GM21576 (cell line): ENCODE measurements around the gene OPN1MW3.
"Not testable (repeated sequence)": the region's sequence is repeated elsewhere in the genome, so short reads cannot be mapped to it uniquely, and the experiment has no call there.

Source experiments
- ATAC-seq: cut with Tn5 transposase; IDR thresholded peaks from one replicate; pipeline ENCODE4 v1.9.1; 2021; ENCODE audit warnings: mild to moderate bottlenecking, moderate library complexity; ENCODE audit not compliant: unreplicated experiment

Gene OPN1MW3

DNA sequence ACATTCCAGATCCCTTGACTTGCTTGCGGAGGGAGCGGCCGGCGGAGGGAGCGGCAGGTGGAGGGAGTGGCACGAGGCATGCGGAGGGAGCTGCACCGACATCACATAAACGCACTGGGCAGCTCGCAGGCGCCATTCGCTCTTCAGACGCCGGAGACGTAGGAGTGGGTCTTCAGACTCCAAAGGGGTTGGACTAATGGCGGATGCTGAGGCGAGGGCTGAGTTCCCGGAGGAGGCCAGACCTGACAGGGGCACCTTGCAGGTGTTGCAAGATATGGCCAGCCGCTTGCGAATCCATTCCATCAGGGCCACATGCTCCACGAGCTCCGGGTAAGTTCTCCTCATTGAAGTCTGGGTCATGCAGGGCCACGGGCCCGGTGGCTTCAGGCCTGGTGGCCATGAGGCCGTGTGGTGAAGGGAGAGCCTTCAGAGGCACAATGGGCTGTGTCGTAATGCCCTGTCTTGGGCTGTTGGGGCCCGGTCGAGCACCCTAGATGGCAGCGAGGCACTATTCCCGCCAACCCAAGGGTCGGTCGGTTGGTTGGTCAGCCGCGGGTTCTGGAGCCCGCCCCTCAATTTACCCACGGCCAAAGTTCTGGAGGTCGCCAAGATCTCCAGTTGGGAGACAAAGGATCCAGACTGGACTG lies 38.4 kb downstream of the OPN1MW3 start, which contains the start of gene TKTL1:
Gene TKTL1, plus strand, starts transcription at position 132 of the 647 bp plus-strand sequence. Its CDS starts 65 bp downstream, at position 197.
- no peak for ATAC-seq

DNA sequence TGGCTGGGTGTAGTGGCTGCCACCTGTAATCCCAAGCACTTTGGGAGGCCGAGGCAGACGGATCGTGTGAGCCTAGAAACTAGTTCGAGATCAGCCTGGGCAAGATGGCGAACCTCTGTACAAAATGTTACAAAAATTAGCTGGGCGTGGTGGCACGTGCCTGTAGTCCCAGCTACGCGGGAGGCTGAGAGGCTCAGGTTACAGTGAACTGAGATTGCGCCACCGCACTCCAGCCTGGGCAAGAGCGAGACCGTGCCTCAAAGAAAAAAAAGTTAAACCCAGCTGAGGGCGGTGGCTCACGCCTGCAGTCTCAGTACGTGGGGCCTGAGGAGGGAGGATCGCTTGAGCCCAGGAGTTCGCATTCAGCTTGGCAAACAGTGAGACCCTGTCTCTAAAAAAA lies 39.3 kb downstream of the OPN1MW3 start:
- ATAC-seq = no peak

DNA sequence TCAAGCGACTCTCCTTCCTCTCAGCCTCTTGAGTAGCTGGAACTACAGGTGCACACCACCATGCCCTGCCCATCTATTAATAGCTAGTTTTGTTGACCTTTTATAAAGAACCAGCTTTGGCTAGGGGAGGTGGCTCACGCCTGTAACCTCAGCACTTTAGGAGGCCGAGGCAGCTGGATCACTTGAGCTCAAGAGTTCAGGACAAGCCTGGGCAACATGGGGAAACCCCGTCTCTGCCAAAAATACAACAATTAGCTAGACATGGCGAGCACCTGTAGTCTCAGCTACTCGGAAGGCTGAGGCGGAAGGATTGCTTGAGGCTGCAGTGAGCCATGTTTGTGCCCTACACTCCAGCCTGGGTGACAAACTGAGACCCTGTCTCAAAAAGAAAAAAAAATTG lies 40.9 kb downstream of the OPN1MW3 start:
- peak; percentile 62 for ATAC-seq

DNA sequence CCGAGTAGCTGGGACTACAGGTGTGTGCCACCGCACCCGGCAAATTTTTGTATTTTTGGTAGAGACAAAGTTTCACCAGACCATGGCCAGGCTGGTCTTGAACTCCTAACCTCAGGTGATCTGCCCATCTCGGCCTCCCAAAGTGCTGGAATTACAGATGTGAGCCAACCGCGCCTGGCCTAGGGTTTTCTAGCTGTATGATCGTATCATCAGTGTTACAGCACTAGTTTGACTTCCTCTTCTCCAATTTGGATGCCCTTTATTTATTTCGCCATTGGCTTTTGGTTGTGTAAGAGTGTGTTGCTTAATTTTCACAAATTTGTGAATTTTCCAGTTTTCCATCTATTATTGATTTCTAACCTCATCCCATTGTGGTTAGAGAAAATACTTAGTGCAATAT lies 43.4 kb downstream of the OPN1MW3 start:
- no peak for ATAC-seq

DNA sequence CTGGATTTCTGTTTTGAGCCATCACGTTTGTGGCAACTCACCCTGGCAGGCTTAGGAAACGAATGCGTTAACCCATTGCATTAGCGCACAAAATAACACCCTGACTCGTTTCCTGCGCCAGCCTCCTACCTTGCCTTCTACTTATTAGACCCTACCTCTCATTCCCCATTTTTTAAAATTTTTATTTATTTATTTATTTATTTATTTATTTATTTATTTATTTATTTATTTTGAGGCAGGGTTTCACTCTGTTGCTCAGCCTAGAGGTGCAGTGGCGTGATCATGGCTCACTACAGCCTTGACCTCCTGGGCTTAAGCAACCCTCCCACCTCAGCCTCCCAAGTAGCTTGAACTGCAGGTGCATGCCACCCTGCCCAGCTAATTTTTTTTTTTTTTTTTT lies 45.6 kb downstream of the OPN1MW3 start:
- not testable (repeated sequence) for ATAC-seq

DNA sequence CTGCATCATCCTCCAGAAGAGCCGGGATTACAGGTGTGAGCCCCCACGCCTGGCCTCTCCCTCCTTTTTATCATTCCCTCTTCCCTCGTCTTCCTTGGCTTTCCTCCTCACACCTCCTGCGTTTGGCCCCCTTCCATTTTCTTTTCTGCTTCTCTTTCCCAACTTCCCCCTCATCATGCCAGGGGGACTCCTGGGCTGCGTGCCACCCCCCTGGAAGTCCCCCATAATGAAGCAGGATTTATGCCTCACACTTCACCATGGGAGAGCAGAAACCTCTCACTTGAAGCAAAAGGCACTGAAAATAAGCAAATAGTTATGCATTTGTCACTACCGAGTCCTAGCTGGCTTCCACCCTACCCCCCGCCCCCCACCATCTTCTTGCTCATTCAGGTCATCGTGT lies 46.1 kb downstream of the OPN1MW3 start:
- ATAC-seq = no peak

DNA sequence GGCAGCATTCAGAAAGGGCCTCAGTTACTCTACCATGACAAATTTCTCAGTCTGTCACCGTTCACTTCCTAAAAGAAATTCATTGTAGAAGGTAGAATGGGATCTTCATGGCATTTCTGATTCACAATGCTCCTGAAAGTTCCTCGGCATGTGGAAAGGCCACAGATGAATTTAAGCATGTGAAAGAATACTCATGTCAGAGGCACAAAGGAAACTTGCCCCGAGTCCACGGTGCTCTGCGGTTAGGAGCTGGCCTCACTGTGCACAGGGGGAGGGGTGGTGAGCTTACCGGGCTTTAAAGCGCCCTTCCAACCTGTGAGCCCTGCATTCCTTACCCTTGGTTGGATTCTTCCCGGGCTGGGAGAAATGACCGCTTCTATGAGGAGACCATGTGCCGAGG lies 47.5 kb downstream of the OPN1MW3 start:
- ATAC-seq = no peak

DNA sequence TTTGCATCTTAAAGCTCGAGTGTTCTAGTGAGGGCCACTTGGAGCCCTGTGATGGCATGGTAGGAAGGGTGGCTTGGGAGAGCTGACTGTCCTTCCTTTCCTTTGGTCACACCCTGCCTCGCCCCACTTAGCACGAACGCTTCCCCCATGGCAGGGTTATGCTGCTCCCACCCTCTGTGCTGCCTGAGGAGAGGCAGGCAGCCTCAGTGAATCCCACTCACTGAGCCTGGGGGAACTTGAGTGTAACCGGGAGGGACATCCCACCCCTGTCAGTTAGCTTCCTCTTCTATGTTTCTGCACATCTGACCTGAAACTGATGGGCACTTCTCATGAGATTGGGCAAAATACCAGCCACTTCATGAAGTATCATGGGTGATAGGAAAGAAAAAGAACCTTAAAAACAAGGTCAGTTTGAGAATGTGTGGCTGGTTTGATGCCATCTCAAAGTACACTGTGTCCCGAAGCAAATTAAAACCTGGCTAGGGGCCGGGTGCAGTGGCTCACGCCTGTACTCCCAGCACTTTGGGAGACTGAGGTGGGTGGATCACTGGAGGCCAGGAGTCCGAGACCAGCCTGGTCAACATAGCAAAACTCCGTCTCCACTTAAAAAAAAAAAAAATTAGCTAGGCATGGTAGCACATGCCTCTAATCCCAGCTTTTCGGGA lies 48.3 kb downstream of the OPN1MW3 start:
- ATAC-seq = no peak

DNA sequence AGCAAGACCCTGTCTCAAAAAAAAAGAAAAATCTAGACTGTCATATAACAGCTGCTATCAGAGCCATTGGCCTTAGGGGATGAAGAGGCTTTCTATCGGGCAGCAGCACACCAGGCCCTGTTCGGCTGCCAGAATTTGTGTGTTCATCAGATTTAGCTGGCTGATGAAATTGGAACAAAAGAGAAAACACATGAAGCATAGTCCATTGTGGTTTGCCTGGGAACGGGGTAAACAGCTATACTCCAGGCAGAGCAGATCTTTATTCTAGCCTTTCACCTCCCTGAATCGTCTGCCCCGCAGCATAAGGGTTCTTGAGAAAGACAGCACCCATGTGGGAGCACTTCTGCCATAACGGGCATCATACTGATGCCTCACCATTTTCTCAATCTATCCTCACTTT lies 49.8 kb downstream of the OPN1MW3 start:
- no peak for ATAC-seq

DNA sequence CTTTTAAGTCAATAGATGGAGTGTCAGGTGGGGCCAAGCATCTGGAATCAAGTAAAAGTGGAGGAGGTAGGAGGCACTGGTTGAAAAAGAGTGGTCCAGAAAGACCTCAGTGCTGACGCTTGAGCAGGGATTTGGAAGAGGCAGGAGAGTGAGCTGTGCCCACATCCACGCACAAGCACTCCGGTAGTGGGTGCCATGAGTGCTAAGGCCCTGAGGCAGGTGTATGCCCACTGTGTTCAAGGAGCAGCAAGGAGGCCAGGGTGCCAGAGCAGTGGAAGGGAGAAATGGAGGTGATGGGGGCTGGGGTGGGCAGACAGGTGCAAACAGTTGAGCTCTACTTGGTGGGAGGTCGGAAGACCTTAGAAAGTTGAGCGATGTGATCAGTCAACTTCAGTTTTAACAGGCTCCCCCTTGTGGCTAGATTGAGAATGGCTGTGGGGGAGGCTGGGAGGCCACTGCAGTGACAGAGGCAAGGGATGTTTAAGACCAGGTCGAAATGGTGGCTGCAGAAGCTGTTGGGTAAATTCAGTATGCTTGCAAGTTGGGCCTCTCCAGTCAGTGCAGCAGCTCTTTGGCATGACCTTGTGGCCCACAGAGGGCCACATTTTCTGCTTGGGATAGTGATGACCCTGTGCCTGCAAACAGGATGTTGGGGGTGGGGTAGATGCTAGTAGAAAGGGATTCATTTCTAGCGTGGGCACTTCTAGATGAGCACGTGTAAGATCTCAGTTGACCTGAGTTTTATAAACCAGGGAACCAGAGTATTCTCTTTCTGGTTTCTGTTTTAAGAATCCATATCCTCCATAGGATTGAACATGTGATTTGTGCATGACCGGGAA lies 50.9 kb downstream of the OPN1MW3 start:
- peak; percentile 66 for ATAC-seq

DNA sequence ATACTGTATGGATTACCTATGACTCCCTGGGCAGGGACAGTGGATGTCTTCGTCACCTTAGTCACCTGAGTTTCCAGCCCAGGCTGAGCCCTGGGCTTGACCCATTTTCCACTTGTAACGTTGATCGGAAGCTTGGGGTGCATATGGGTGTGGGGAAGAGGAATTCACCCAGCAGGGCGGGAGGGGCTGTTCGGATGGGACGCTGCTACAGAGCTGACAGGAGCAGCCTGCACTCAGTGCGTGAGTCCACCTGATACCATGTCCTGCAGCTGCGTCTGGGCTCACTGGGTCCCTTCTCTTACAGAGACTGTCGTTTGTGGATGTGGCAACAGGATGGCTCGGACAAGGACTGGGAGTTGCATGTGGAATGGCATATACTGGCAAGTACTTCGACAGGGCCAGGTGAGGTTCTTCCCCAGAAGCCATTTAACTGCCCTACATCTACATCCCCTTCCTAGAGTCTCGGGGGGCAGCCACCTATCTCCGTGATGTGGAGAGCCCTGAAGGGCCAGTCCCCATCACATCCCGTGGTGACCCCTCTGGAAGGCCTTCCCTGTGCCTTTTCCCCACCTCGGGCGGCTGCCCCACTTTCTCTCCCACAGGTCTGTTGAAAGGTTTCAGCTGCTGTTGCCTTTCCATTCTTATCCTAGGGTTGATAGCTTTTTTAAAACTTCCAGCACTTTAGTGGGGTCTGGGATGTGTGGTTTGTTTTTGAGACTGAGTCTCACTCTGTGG lies 51.8 kb downstream of the OPN1MW3 start:
- no peak for ATAC-seq

DNA sequence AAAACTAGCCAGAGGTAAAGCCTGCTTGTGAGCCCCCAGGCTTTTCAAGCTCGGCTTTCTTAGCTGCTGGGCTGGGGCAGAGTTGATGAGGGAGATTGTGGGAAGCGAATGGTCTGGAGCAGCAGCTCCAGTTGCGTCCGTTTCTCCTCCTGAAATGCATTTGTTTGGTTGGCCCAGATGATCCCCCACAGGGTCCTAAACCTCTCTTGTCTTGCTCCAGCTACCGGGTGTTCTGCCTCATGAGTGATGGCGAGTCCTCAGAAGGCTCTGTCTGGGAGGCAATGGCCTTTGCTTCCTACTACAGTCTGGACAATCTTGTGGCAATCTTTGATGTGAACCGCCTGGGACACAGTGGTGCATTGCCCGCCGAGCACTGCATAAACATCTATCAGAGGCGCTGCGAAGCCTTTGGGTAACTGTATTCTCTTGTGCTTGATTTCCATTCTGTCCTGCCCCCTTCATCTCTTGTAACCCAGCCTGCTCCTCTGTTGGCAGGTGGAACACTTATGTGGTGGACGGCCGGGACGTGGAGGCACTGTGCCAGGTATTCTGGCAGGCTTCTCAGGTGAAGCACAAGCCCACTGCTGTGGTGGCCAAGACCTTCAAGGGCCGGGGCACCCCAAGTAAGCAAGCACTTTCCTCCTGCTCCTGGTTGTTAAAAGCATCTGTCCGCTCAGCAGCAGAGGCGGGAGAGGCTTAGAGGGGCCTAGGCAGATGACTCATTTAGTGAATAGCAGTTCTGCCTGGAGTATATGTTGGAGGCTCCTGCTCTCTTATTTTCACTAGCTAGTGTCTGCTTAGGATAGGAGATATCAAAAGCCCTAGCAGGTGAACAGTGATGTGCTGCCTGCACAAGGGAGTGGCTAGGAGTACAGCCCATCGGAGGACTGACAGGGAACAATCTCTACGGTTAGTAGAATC lies 53.5 kb downstream of the OPN1MW3 start:
- no peak for ATAC-seq

DNA sequence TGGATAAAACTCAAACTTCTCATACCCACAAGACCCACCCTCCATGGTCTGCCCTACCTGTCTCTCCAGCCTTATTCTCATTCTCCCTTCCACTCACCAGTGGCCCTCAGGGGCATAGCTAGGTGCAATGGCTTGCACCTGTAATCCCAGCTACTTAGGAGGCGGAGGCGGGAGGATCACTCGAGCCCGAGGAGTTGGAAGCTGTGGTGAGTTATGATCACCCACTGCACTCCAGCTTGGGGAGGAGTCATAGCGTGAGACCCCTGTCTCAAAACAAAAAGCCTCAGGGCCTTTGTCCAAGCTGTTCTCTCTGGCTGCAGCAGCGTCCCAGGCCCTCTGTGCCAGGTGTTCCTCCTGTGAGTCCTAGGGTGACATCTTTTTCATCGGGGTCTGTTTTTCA lies 54.7 kb downstream of the OPN1MW3 start:
- no peak for ATAC-seq

DNA sequence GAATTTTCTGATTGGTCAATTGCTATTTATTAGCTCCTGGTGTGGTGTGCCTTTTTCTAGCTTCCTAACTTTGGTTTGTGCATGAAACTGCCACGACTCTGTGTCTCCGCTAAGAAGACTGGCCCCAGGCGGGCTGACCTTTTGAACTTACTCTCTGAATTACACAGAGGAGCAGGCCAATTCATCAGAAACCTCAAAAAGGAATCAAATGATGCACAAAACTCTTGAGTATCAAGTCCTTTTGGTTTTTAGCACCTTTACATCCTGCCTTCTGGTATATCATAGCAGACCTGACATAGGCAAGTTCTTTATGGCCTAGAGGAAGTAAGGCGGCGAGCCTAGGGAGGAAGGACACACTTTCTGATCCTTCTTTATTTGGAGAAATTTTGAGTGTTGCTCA lies 55.8 kb downstream of the OPN1MW3 start:
- ATAC-seq = no peak

DNA sequence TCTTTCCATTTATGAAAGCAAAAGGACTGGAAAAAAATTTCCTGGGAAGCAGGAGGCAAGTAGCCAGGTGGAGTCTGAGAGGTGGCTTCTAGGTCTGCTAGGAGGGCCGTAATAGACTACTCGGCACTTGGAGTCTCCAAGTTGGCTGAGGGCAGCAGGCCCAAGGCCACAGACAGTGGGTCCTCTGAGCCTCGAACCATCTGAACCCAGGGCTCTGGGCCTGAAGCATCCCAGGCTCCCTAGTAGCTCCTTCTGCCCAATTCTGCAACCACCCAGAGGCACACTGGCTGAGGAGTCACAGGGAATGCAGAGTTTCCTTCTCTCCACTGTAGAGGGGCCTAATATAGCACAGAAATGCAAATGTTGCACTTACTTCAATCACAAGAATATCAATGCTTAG lies 58.0 kb downstream of the OPN1MW3 start:
- ATAC-seq = no peak

DNA sequence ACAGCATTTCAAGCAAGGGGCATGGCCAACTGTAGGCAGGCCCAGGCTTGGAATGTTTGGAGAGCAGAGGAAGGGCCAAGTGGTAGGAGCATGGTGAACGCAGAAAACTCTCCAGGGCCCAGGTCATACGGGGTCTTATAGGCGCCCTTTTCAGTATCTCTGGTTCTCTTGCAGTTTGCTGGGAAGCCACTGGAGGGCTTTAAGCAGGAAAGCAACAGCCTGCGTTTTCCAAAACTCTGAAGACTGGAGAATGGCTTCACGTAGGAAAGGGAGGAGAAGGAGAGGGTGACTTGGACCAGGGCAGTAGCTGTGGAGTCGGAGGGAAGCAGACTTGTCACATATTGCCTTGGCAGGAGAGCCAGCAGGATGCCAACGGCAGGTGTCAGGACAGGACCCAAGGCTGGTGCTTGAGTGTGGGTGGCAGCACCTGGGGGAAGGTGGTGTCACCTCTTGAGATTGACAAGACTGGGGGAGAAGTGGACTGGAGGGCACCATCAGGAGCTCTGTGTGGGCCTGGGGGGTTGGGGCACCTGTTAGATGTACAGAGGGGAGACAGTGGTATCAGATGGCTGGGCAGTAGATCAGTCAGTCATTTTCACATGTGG lies 60.1 kb downstream of the OPN1MW3 start:
- ATAC-seq = no peak

DNA sequence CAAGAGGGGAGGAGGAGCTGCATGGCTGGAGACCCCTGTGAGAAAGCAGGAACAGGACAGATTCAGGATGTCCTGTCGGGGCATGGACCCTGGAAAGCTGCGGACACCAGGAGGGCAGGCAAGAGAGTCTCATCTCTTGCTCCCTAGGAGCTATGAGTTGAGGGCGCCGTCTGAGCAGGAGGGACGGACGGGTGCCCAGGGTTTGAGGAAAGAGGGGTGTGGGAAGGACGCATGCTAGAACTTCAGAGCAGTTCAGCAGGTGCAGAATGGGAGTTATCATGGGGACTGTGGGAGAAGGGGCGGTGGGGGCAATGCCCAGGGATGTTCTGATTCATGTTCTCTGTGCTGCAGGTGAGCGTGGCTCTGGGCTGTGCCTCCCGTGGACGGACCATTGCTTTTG lies 63.0 kb downstream of the OPN1MW3 start:
- no peak for ATAC-seq
